GM12878 (cell line): ENCODE data around the gene AIP. TPM values are rescaled to one million over a fixed set of nuclear protein-coding genes. Genes with fewer than 3 reads are reported as not detected.

Experiments used
- ATAC-seq: fragments of 200-7000 bp; cut with Tn5 transposase; 3 replicates; pipeline ENCODE4 v1.9.1; 2020; ENCODE audit warnings: mild to moderate bottlenecking, moderate library complexity
- BruUV-seq: library from RNA; stranded (reverse); fragments of 400-500 nt; replicated peaks from 2 replicates; lab custom pipeline; 2021; lab: Mats Ljungman, UMichigan
- CTCF ChIA-PET: fragments of 300-600 bp; sonication (Branson Sonifier 250); formaldehyde crosslinking; extraction: SDS; loops from one replicate; lab custom pipeline; 2021; ENCODE audit warnings: inconsistent platforms; lab: Yijun Ruan, JAX
- POLR2A ChIA-PET: fragments of 350-600 bp; formaldehyde crosslinking; extraction: SDS; loops from one replicate; lab custom pipeline; 2021; ENCODE audit warnings: inconsistent platforms; lab: Charles Lee
- RAD21 ChIA-PET: fragments of 300-600 bp; sonication (Branson Sonifier 250); formaldehyde crosslinking; loops from one replicate; lab custom pipeline; 2023; ENCODE audit warnings: antibody characterized with exemption; ENCODE audit not compliant: unreplicated experiment; lab: Charles Lee
- SMC1A ChIA-PET: fragments of 300-600 bp; sonication (Branson Sonifier 250); formaldehyde crosslinking; loops from one replicate; lab custom pipeline; 2023; ENCODE audit not compliant: unreplicated experiment, uncharacterized antibody; lab: Charles Lee
- DNase-seq: peaks from one replicate; pipeline ENCODE4 v3.0.0-alpha.2; 2011; ENCODE audit warnings: low read depth, low spot score
- FAIRE-seq: peaks from 3 replicates; lab custom pipeline; 2011; peaks lifted over from hg19 to GRCh38; lab: Jason Lieb, UNC
- H2AFZ ChIP-seq: 2 replicates; pipeline ENCODE4 v1.6.0; 2011; ENCODE audit warnings: low read depth, low read length, control low read depth; ENCODE audit not compliant: control insufficient read depth
- H3K27ac ChIP-seq: 2 replicates; pipeline ENCODE4 v1.5.1; 2011; ENCODE audit warnings: control low read depth; ENCODE audit not compliant: control insufficient read depth, insufficient read depth
- H3K27me3 ChIP-seq, 2 experiments: replicated peaks in 1 of 2; 2 replicates each; pipeline versions ENCODE4 v1.6.0 to v1.6.1; 2011; ENCODE audit warnings: low read length in 1 of 2; ENCODE audit not compliant: control insufficient read depth in 2 of 2, insufficient read depth in 2 of 2
- H3K36me3 ChIP-seq, 2 experiments: 2 replicates each; pipeline ENCODE4 v1.5.1; 2011; ENCODE audit warnings: low read length in 1 of 2; ENCODE audit not compliant: control insufficient read depth in 2 of 2, insufficient read depth in 2 of 2
- H3K4me1 ChIP-seq: 2 replicates; pipeline ENCODE4 v1.6.1; 2011; ENCODE audit warnings: mild to moderate bottlenecking, low read length, moderate library complexity, mixed read lengths; ENCODE audit not compliant: control insufficient read depth, insufficient read depth
- H3K4me2 ChIP-seq: 2 replicates; pipeline ENCODE4 v1.6.0; 2011; ENCODE audit warnings: control low read depth; ENCODE audit not compliant: control insufficient read depth, insufficient read depth
- H3K4me3 ChIP-seq: fragments of 200-600 bp; sonication (generic); 2 replicates; pipeline ENCODE4 v1.5.1; 2016
- H3K79me2 ChIP-seq: 2 replicates; pipeline ENCODE4 v1.6.0; 2011; ENCODE audit warnings: low read length; ENCODE audit not compliant: control insufficient read depth, insufficient read depth
- H3K9ac ChIP-seq: 2 replicates; pipeline ENCODE4 v1.8.0; 2011; ENCODE audit warnings: low read length, control low read depth, mixed read lengths; ENCODE audit not compliant: control insufficient read depth, insufficient read depth
- H3K9me3 ChIP-seq: replicated peaks from 3 replicates; pipeline ENCODE4 v1.5.1; 2011; ENCODE audit warnings: mild to moderate bottlenecking, low read length; ENCODE audit not compliant: control insufficient read depth, insufficient read depth
- H4K20me1 ChIP-seq: 2 replicates; pipeline ENCODE4 v1.6.0; 2011; ENCODE audit not compliant: control insufficient read depth, insufficient read depth
- ETV6 ChIP-seq, 2 experiments: fragments of 450-650 bp in 1 of 2; IDR thresholded peaks in 1 of 2; conservative IDR thresholded peaks in 1 of 2; 2 replicates each; pipeline ENCODE4 v1.6.1; 2014; ENCODE audit warnings: antibody characterized with exemption in 1 of 2, borderline replicate concordance in 1 of 2, low read depth in 1 of 2, mild to moderate bottlenecking in 1 of 2, moderate library complexity in 1 of 2
- GATAD2B ChIP-seq: fragments of 450-650 bp; conservative IDR thresholded peaks from 2 replicates; pipeline ENCODE4 v1.6.1; 2017; ENCODE audit warnings: low read depth, mild to moderate bottlenecking, moderate library complexity
- HDGF ChIP-seq: fragments of 450-650 bp; IDR thresholded peaks from 2 replicates; pipeline ENCODE4 v1.6.1; 2016; ENCODE audit warnings: antibody characterized with exemption
- NFYB ChIP-seq: IDR thresholded peaks from 2 replicates; pipeline ENCODE4 v1.6.1; 2011; ENCODE audit warnings: low read depth, mild to moderate bottlenecking, low read length, improper control_type of control experiment, moderate library complexity; ENCODE audit not compliant: insufficient read depth
- SREBF2 ChIP-seq: IDR thresholded peaks from 2 replicates; pipeline ENCODE4 v1.6.1; 2012; ENCODE audit warnings: mild to moderate bottlenecking, low read length
- WGBS: methylation state at CpG from one replicate; pipeline ENCODE4 v1.1.6; 2016; ENCODE audit warnings: low lambda C conversion rate; ENCODE audit not compliant: insufficient replicate concordance, insufficient coverage; ENCODE audit errors: missing lambda C conversion rate; 5-methylcytosine and 5-hydroxymethylcytosine counted together
- in situ Hi-C: fragments of 300-500 bp; cut with MboI; formaldehyde crosslinking; loops from 9 replicates; pipeline ENCODE4 v1.14.3; 2018; ENCODE audit warnings: mixed read lengths
- intact Hi-C: fragments of 100-400 bp; cut with micrococcal nuclease; formaldehyde crosslinking; loops from one replicate; pipeline ENCODE4 v1.14.2; 2022; ENCODE audit not compliant: unreplicated experiment
- polyA plus RNA-seq, 11 experiments: library from polyadenylated mRNA; depleted of rRNA in 4 of 11; unstranded in 6 of 11; stranded (reverse) in 5 of 11; fragments of >200 nt; fragmentation: Nextera tagmentation in 4 of 11; fragmentation: Illumina TruSeq in 1 of 11; extraction: Ambion mirVana in 4 of 11; extraction: Trizol in 1 of 11; gene quantifications; 1 replicate in 1 of 11; 2 replicates in 10 of 11; pipeline versions ENCODE4 v1.2.1 to v1.2.3, GENCODE V29; 2011 to 2016; ENCODE audit warnings: inconsistent platforms in 2 of 11, missing spikeins in 2 of 11, low read depth in 1 of 11
- total RNA-seq, 4 experiments: library from RNA; depleted of rRNA in 3 of 4; stranded (reverse); fragments of >200 nt in 3 of 4; fragmentation: Illumina TruSeq in 1 of 4; extraction: Trizol in 1 of 4; gene quantifications; 2 replicates each; pipeline versions ENCODE4 v1.2.1 to v1.2.3, GENCODE V29; 2013 to 2021
- TF ChIP-seq, protein P1 (sequence below): fragments of 450-650 bp; formaldehyde crosslinking; IDR thresholded peaks from 2 replicates; pipeline ENCODE4 v1.4.0; 2020; ENCODE audit warnings: mild to moderate bottlenecking, moderate library complexity
- TF ChIP-seq, protein P2 (sequence below): fragments of 450-650 bp; IDR thresholded peaks from 2 replicates; pipeline ENCODE4 v1.6.1; 2017; ENCODE audit warnings: mild to moderate bottlenecking, low read depth, inconsistent platforms; ENCODE audit not compliant: poor library complexity, severe bottlenecking

Gene AIP
- total and polyA plus RNA-seq, 10 of the 15 experiments (the other 5 are each of a cell fraction or from before 2014, with no cell fraction given), result 12.6 to 164 (median 104) TPM

DNA sequence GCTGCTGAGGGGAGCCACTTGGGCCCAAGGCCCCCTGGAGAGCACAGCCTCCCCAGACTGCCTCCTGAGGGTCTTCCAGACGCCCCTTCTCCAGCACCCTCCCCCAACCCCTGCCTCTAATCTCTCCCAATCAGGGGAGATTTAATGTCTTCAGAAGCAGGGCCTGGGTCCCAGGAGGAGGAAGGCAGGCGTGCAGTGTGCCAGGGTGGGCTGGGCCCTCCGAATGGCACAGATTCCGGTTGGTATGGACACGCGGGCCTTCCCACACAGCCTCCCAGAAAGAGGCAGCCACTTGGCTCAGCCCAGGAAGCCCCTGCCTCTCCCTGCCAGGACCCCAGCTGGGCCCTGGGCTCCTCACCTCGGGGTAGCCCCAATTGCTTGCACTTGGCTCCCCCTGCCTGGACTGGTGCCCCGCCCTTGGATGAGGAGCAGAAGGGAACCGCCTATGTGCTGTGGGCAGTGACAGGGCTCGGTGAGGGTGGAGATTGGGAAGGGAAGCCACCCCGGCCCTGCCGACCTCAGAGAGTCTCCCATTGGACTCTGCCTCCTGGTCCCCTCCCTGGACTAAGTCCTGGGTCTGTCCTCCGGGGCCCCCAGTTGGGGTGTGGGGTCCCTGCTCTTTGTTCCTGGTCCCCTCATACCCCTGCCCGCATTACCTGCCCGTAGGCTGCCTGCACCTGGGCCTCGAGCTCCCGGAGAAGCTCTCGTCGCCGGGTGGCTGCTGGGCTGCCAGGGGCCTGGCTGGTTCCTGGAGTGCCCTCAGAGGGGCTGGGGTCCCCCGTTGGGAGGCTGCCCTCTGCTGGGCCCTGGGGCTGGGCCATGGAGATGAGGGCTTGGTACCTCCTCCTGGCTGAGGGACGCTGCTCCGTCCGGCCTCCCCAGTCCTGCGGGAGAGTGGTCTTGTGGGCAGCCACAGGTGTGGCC is 41.0 kb downstream of the AIP start:
- no peak overlapping the region for H3K27ac ChIP-seq
- SMC1A ChIA-PET, result no interaction called here
- no peak overlapping the region for H2AFZ ChIP-seq
- H3K4me2 ChIP-seq, result no peak overlapping the region
- RAD21 ChIA-PET, result no interaction called here
- no peaks in the 10 kb centered on the region for H3K4me1 ChIP-seq
- no TSS peak for BruUV-seq
- WGBS, result 32% methylated on average over 25 of the region's 25 CpGs
- no peaks in the 10 kb centered on the region for H3K27me3 ChIP-seq
- no peak for TF ChIP-seq ETV6 (conservative IDR thresholded peaks at IDR 0.05 in 1 of 2, IDR thresholded peaks at IDR 0.05 in 1 of 2; ENCODE audit: borderline replicate concordance in 1 of 2, low read depth in 1 of 2)
- TF ChIP-seq, protein P1, sequence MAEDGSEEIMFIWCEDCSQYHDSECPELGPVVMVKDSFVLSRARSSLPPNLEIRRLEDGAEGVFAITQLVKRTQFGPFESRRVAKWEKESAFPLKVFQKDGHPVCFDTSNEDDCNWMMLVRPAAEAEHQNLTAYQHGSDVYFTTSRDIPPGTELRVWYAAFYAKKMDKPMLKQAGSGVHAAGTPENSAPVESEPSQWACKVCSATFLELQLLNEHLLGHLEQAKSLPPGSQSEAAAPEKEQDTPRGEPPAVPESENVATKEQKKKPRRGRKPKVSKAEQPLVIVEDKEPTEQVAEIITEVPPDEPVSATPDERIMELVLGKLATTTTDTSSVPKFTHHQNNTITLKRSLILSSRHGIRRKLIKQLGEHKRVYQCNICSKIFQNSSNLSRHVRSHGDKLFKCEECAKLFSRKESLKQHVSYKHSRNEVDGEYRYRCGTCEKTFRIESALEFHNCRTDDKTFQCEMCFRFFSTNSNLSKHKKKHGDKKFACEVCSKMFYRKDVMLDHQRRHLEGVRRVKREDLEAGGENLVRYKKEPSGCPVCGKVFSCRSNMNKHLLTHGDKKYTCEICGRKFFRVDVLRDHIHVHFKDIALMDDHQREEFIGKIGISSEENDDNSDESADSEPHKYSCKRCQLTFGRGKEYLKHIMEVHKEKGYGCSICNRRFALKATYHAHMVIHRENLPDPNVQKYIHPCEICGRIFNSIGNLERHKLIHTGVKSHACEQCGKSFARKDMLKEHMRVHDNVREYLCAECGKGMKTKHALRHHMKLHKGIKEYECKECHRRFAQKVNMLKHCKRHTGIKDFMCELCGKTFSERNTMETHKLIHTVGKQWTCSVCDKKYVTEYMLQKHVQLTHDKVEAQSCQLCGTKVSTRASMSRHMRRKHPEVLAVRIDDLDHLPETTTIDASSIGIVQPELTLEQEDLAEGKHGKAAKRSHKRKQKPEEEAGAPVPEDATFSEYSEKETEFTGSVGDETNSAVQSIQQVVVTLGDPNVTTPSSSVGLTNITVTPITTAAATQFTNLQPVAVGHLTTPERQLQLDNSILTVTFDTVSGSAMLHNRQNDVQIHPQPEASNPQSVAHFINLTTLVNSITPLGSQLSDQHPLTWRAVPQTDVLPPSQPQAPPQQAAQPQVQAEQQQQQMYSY (CRISPR knock-in tag), result no peak
- no peak for TF ChIP-seq SREBF2
- TF ChIP-seq NFYB, result no peak
- TF ChIP-seq, protein P2, sequence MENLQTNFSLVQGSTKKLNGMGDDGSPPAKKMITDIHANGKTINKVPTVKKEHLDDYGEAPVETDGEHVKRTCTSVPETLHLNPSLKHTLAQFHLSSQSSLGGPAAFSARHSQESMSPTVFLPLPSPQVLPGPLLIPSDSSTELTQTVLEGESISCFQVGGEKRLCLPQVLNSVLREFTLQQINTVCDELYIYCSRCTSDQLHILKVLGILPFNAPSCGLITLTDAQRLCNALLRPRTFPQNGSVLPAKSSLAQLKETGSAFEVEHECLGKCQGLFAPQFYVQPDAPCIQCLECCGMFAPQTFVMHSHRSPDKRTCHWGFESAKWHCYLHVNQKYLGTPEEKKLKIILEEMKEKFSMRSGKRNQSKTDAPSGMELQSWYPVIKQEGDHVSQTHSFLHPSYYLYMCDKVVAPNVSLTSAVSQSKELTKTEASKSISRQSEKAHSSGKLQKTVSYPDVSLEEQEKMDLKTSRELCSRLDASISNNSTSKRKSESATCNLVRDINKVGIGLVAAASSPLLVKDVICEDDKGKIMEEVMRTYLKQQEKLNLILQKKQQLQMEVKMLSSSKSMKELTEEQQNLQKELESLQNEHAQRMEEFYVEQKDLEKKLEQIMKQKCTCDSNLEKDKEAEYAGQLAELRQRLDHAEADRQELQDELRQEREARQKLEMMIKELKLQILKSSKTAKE, result no peak
- no peak for TF ChIP-seq GATAD2B
- TF ChIP-seq HDGF, result no peak
- no peak overlapping the region for H3K9ac ChIP-seq
- FAIRE-seq (no peak), DNase-seq (no peak), ATAC-seq (no peak)
- CTCF ChIA-PET, result no interaction called here
- intact Hi-C loops (no loop called here), in situ Hi-C loops (no loop called here)
- no peaks in the 10 kb centered on the region for H3K79me2 ChIP-seq
- H3K36me3 ChIP-seq, result no peaks in the 10 kb centered on the region
- H4K20me1 ChIP-seq, result no peaks in the 10 kb centered on the region
- POLR2A ChIA-PET, result no interaction called here
- H3K4me3 ChIP-seq, result no peak overlapping the region
- H3K9me3 ChIP-seq, result no peaks in the 10 kb centered on the region
